Measurements from ENCODE around the gene MORN1.

Gene MORN1

GRCh38 chr1:2404142-2404889 is 13.0 kb upstream of the MORN1 start:
- no peak for DNase-seq (ENCODE audit: low read depth)

GRCh38 chr1:2403273-2403672 is 11.9 kb upstream of the MORN1 start:
- no peak for DNase-seq (ENCODE audit: low read depth)

GRCh38 chr1:2402420-2402819 is 11.1 kb upstream of the MORN1 start:
- no peak for DNase-seq (ENCODE audit: low read depth)

- DNase-seq (ENCODE audit: low read depth), result no peak
Observed at GRCh38 chr1:2400950-2401649, 9.7 kb upstream of the MORN1 start.

- no peak for DNase-seq (ENCODE audit: low read depth)
Observed at GRCh38 chr1:2400576-2400909, 9.2 kb upstream of the MORN1 start.

GRCh38 chr1:2399890-2400575 is 8.7 kb upstream of the MORN1 start:
- DNase-seq (ENCODE audit: low read depth), result no peak

- DNase-seq (ENCODE audit: low read depth), result no peak
Observed at GRCh38 chr1:2398871-2399270, 7.5 kb upstream of the MORN1 start.

GRCh38 chr1:2397007-2397679 is 5.8 kb upstream of the MORN1 start:
- DNase-seq (ENCODE audit: low read depth), result no peak

GRCh38 chr1:2396476-2396875 is 5.1 kb upstream of the MORN1 start:
- DNase-seq (ENCODE audit: low read depth), result no peak

- no peak for DNase-seq (ENCODE audit: low read depth)
Observed at GRCh38 chr1:2396059-2396458, 4.7 kb upstream of the MORN1 start.

- no peak for DNase-seq (ENCODE audit: low read depth)
Observed at GRCh38 chr1:2395245-2395644, 3.9 kb upstream of the MORN1 start.

- DNase-seq (ENCODE audit: low read depth), result no peak
Observed at GRCh38 chr1:2394761-2395160, 3.4 kb upstream of the MORN1 start.

- DNase-seq (ENCODE audit: low read depth), result no peak
Observed at GRCh38 chr1:2394220-2394619, 2.9 kb upstream of the MORN1 start.

GRCh38 chr1:2393471-2393877 is 2.1 kb upstream of the MORN1 start:
- DNase-seq (ENCODE audit: low read depth), result no peak

GRCh38 chr1:2392686-2393085 is 1.3 kb upstream of the MORN1 start:
- no peak for DNase-seq (ENCODE audit: low read depth)

- DNase-seq (ENCODE audit: low read depth), result no peak
Observed at GRCh38 chr1:2391931-2392509, 666 bp upstream of the MORN1 start.

- DNase-seq (ENCODE audit: low read depth), result no peak
Observed at GRCh38 chr1:2389644-2390043, 1.7 kb downstream of the MORN1 start.

GRCh38 chr1:2388004-2388913 is 3.1 kb downstream of the MORN1 start:
- no peak for DNase-seq (ENCODE audit: low read depth)

GRCh38 chr1:2386636-2387611 is 4.4 kb downstream of the MORN1 start:
- DNase-seq (ENCODE audit: low read depth), result no peak

Data from activated gamma-delta T cell treated with anti-CD3 and anti-CD28 coated beads, Interleukin-2, amount 50 U/mL, for 16 hours (primary cell).